HG03280 (cell line): ENCODE measurements around the gene PCMTD2.

ENCODE experiments used
- ATAC-seq: cut with Tn5 transposase; IDR thresholded peaks from one replicate; pipeline ENCODE4 v1.9.1; 2021; ENCODE audit warnings: mild to moderate bottlenecking, moderate library complexity; ENCODE audit not compliant: unreplicated experiment

The PCMTD2 gene

DNA sequence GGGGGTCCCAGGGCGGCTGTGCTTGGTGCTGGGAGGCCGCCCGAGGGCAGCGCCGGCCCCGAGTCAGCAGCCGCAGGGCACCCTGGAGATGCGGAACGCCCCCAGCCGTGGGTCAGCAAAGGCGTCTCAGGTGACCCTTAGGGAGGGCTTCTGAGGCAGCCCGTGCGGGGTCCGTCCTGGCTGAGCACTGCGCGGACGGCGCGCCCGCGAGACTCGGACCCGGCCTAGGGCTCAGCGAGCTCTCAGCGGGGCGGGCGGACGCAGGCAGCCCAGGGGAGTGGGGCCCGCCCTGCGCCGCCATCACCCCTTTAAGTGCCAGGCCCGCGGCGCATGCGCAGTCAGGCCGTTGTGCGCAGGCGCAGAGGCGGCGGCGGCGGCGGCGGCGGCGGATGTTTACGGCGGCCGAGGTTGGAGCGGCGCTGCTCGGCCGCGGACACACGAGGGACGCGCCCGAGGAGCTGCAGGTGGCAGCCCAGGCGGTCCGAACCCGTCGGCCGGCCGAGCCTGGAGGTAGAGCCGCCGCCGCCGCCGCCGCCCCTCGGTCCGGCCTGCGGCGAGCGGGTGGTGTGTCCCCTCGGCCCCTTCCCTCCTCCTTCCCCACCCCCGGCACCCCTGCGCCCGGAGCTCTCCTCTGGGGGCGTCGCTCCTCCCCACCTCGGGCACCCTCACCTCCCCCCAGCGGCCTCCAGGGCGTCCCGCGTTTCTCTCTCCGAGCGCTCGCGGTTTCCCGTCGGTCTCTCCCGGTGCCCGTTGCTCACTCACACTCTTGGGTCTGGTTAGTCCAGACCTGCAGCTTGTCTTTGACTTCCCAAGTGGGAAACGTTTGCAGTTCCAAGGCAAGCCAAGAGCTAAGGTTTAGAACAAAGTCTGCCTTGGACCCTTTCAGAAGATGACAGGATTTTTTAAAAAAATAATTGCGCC is at the start of gene PCMTD2:
Gene PCMTD2, plus strand, starts transcription at position 388 of the 921 bp plus-strand sequence. CDS start 4,218 bp downstream, outside the sequence.
- ATAC-seq, result peak; percentile 83

DNA sequence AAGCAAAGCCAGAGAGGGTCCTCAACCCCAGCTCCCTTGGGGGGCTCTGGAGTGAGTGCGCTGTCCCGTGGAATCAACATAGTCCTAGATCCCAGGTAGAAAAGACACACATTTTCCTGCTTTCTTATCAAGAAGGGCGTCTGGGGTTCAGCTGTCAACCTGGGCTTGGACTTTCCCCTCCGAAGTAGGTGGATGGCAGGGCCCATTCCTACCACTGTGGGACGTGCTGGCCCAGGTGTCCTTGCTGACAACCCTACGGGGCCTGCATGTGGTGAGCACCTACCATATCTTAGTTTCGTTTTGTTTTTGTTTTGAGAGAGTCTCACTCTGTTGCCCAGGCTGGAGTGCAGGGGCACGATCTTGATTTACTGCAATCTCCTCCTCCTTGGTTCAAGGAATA is 48.9 kb upstream of the PCMTD2 start:
- ATAC-seq, result no peak

- ATAC-seq, result no peak
These were observed 47.6 kb upstream of the PCMTD2 start for GRCh38 chr20:64207641-64208590.

DNA sequence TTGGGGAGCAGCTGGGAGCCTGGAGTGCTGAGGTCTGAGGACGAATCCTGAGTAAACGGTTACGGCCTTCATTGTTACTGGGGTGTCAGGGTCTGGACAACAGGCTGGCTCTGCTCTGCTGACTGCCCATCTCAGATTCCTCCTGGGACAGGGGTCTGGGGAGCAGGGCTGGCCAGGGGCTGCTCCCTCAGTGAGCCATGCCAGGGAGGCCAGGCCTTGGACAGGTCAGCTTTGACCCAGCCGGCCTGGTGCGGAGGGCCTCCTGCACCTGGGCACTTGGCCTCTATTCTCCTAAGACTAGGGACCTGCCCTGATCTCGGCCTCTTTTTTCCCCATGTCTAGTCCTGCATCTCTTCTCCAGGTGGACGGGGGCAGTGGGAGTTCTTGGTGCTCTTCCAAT is 46.4 kb upstream of the PCMTD2 start:
- no peak for ATAC-seq

GRCh38 chr20:64210656-64211369 is 44.7 kb upstream of the PCMTD2 start:
- ATAC-seq, result no peak

GRCh38 chr20:64211874-64212658 is 43.5 kb upstream of the PCMTD2 start:
- no peak for ATAC-seq

GRCh38 chr20:64212755-64213154 is 42.8 kb upstream of the PCMTD2 start:
- no peak for ATAC-seq

GRCh38 chr20:64214113-64214512 is 41.4 kb upstream of the PCMTD2 start:
- no peak for ATAC-seq

GRCh38 chr20:64214952-64215351 is 40.6 kb upstream of the PCMTD2 start:
- no peak for ATAC-seq

DNA sequence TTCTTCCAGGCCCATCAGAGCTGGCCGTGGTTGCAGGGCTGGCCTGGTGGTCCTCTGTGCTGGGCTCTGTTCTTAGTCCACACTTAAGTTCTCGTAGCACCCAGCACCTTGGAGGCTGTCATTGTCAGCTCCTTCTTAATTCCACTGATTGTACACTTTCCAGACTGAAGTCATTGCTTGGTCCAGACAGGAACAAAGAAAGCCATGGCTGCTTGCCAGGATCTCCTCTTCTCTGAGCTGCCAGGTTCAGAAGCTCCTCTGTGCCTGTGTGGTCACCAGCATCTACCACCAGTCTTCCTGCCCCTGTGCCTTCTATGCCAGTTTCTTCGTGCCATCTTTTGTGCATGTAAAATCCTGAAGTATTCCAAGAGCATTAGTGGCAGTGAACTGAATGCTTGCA is 39.5 kb upstream of the PCMTD2 start:
- no peak for ATAC-seq

GRCh38 chr20:64216910-64217309 is 38.6 kb upstream of the PCMTD2 start:
- no peak for ATAC-seq

GRCh38 chr20:64217539-64218221 is 37.9 kb upstream of the PCMTD2 start:
- ATAC-seq, result no peak

GRCh38 chr20:64219202-64219601 is 36.3 kb upstream of the PCMTD2 start:
- ATAC-seq, result no peak

DNA sequence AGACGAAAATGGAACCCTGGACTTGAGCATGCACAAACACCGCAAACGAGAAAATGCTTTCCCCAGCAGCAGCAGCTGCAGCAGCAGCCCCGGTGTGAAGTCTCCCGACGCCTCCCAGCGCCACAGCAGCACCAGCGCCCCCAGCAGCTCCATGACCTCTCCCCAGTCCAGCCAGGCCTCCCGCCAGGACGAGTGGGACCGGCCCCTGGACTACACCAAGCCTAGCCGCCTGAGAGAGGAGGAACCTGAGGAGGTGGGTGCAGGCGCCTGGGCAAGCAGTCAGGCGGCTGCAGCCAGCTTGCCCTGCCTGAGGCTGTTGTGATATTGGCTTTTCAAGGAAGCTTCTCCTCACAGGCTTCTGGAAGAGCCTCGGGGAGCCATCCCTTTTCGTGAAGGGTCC is 35.8 kb upstream of the PCMTD2 start:
- ATAC-seq, result no peak

GRCh38 chr20:64220420-64220819 is 35.1 kb upstream of the PCMTD2 start:
- no peak for ATAC-seq

GRCh38 chr20:64220891-64221527 is 34.5 kb upstream of the PCMTD2 start:
- ATAC-seq, result no peak

DNA sequence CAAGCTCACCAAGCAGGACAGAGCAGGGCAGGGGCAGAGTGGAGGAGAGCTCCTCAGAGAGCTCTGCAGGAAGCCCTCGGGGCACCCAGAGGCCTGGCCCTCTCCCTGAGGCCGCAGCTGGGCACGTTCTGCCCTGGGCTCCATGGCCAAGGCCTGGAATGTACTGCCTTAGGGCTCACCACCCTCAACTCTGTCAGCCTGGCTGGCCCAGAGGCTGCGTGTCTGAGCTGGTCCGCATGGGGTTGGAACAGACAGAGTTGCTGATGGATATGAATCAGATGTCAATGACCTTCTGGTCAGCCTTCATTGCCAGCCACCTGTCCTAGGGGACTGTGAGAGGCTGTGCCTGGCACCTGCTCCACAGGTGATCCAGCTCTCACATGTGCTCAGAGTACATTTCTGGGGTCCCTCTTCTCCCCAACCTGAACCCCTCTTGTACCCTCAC is 33.2 kb upstream of the PCMTD2 start:
- ATAC-seq, result no peak

DNA sequence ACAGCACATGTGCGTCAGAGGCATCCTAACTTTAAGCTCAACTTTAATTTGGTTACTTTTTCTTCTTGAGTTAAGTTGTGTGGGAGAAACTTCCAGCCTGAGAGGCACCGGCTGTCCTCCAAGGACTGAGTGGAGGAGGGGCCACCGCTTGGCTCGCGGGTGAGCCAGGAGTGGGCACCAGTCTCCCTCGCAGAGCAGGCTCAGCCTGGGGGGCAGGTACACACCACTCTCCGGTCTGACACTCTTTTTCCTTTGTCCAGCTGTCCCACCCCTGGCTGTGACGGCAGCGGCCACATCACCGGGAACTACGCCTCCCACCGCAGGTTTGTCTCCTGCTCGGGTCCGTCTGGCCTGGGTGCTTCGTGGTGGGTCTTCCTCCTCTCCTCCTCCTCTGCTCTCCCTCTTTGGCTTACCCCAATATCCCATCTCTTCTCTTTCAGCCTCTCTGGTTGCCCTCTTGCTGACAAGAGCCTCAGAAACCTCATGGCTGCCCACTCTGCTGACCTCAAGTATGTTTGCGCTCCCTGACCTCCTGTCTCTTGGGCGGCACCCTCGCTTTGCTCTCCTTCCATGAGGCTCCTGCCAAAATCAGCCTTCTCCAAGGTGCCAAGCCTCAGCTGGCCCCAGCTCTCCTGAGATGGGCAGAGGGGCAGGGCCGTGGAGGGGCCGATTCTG is 32.6 kb upstream of the PCMTD2 start:
- ATAC-seq, result no peak
